Gastrocnemius medialis (tissue), 4 donors: ENCODE data around the gene TAOK3. TPM values are rescaled to one million over a fixed set of nuclear protein-coding genes. Genes with fewer than 3 reads are reported as not detected.

Source experiments
- ATAC-seq, 2 donors: fragments of 150-250 bp; one replicate each; pipeline ENCODE4 v1.9.1; 2016
- DNase-seq, 2 donors: peaks; one replicate each; pipeline ENCODE4 v3.0.0-alpha.2; 2019
- H3K27ac ChIP-seq, 4 donors: fragments of 200-600 bp; sonication (generic); 1 replicate in 1 of 4; 2 replicates in 3 of 4; pipeline ENCODE4 v1.5.1; 2016 to 2018; ENCODE audit warnings: mild to moderate bottlenecking in 2 of 4, moderate library complexity in 1 of 4
- H3K27me3 ChIP-seq, 3 donors: fragments of 200-600 bp; sonication (generic) in 2 of 3; 1 replicate in 1 of 3; 2 replicates in 2 of 3; pipeline versions ENCODE4 v1.5.1 to v1.6.0; 2016 to 2019; ENCODE audit warnings: mild to moderate bottlenecking in 1 of 3, moderate library complexity in 1 of 3
- H3K36me3 ChIP-seq, 2 donors: fragments of 200-600 bp; sonication (generic) in 1 of 2; one replicate each; pipeline ENCODE4 v1.5.1; 2017 to 2018
- H3K4me1 ChIP-seq, 2 donors: fragments of 200-600 bp; sonication (generic) in 1 of 2; one replicate each; pipeline ENCODE4 v1.5.1; 2016 to 2017; ENCODE audit warnings: mild to moderate bottlenecking in 2 of 2
- H3K4me3 ChIP-seq, 4 donors: fragments of 200-600 bp; sonication (generic) in 3 of 4; 1 replicate in 1 of 4; 2 replicates in 3 of 4; pipeline ENCODE4 v1.5.1; 2016 to 2019; ENCODE audit warnings: mild to moderate bottlenecking in 2 of 4
- H3K9me3 ChIP-seq, 3 donors: fragments of 200-600 bp; sonication (generic) in 2 of 3; 1 replicate in 1 of 3; 2 replicates in 2 of 3; pipeline ENCODE4 v1.5.1; 2016 to 2019
- POLR2A ChIP-seq, 2 donors: fragments of 450-650 bp; IDR thresholded peaks; one replicate each; pipeline ENCODE4 v1.6.1; 2017; ENCODE audit warnings: antibody characterized with exemption in 2 of 2, mild to moderate bottlenecking in 2 of 2, moderate library complexity in 2 of 2
- in situ Hi-C, 4 donors: fragments of 200-750 bp; cut with MboI; loops; one replicate each; pipeline versions ENCODE4 v1.15.0 to v1.8.0; 2017; ENCODE audit warnings: low sequenced_read_pairs in 4 of 4
- intact Hi-C: fragments of 100-400 bp; cut with DNase I; formaldehyde crosslinking; loops from one replicate; pipeline ENCODE4 v1.15.1; 2023; ENCODE audit warnings: low total_unique reads
- total RNA-seq, 4 donors: library from RNA; depleted of rRNA; stranded (reverse); fragments of >200 nt; gene quantifications; one replicate each; pipeline versions ENCODE4 v1.1.0 to v1.2.3, GENCODE V29; 2016
- TF ChIP-seq, protein P1 (sequence below), 5 experiments: fragments of 450-650 bp in 3 of 5; fragments of 200-600 bp in 2 of 5; sonication (generic) in 2 of 5; IDR thresholded peaks in 4 of 5; conservative IDR thresholded peaks in 1 of 5; 1 replicate in 4 of 5; 2 replicates in 1 of 5; pipeline ENCODE4 v1.5.1; 2016 to 2019; ENCODE audit warnings: antibody characterized with exemption in 5 of 5, mild to moderate bottlenecking in 3 of 5, moderate library complexity in 3 of 5

The TAOK3 gene
- total RNA-seq, 4 donors from 2014 or later = 13.5 to 24.5 (median 15.1) TPM

DNA sequence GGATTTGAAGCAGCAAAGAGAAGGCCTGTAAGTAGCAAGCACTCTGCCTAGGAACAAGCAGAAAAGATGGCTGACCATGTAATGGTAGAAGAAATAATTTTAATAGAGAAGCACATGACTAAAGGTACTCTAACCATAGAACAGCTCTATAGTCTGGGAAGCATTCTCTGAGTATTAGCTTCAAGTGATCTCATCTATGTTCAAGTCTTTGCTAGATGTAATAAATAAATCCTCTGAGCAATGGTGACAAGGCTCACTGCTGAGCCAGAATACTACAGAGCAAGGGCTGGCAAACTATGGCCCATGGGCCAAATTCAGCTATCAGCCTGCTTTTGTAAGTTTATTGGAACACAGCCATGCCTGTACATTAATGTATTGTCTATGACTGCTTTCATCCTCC, 152.0 kb downstream of the TAOK3 start:
- no peaks in the 10 kb centered on the region for H3K9me3 ChIP-seq
- no peaks in the 10 kb centered on the region for H3K4me1 ChIP-seq
- ATAC-seq (no peak), DNase-seq (no peak)
- no peaks in the 10 kb centered on the region for H3K27me3 ChIP-seq
- H3K27ac ChIP-seq = no peak overlapping the region
- intact Hi-C loops (loop anchor here (5.0 kb wide), 1 partner anchor 427 kb away; no protein-coding TSS in a partner anchor), in situ Hi-C loops (no loop called here)
- TF ChIP-seq, protein P1, sequence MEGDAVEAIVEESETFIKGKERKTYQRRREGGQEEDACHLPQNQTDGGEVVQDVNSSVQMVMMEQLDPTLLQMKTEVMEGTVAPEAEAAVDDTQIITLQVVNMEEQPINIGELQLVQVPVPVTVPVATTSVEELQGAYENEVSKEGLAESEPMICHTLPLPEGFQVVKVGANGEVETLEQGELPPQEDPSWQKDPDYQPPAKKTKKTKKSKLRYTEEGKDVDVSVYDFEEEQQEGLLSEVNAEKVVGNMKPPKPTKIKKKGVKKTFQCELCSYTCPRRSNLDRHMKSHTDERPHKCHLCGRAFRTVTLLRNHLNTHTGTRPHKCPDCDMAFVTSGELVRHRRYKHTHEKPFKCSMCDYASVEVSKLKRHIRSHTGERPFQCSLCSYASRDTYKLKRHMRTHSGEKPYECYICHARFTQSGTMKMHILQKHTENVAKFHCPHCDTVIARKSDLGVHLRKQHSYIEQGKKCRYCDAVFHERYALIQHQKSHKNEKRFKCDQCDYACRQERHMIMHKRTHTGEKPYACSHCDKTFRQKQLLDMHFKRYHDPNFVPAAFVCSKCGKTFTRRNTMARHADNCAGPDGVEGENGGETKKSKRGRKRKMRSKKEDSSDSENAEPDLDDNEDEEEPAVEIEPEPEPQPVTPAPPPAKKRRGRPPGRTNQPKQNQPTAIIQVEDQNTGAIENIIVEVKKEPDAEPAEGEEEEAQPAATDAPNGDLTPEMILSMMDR (IDR thresholded peaks at IDR 0.05 in 4 of 5, conservative IDR thresholded peaks at IDR 0.05 in 1 of 5) = no peak
- no peak for TF ChIP-seq POLR2A (IDR thresholded peaks at IDR 0.05)
- H3K4me3 ChIP-seq = no peak overlapping the region
- no peaks in the 10 kb centered on the region for H3K36me3 ChIP-seq

DNA sequence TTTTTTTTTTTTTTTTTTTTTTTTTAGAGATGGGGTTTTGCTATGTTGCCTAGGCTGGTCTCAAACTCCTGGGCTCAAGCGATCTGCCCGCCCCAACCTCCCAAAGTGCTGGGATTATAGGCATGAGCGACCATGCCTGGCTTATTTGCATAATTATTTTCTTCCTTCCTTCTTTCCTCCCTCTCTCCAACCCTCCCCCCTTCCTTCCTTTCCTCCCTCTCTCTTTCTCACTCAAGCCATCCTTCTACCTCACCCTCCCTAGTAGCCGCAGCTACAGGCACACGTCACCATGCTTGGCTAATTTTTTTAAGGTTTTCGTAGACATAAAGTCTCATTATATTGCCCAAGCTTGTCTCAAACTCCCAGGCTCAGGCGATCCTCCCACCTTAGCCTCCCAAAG, 152.9 kb downstream of the TAOK3 start:
- H3K27me3 ChIP-seq = no peaks in the 10 kb centered on the region
- no peaks in the 10 kb centered on the region for H3K36me3 ChIP-seq
- no peaks in the 10 kb centered on the region for H3K9me3 ChIP-seq
- no peak overlapping the region for H3K27ac ChIP-seq
- H3K4me3 ChIP-seq = no peak overlapping the region
- ATAC-seq (no peak), DNase-seq (no peak)
- TF ChIP-seq POLR2A (IDR thresholded peaks at IDR 0.05) = no peak
- TF ChIP-seq, protein P1 (IDR thresholded peaks at IDR 0.05 in 4 of 5, conservative IDR thresholded peaks at IDR 0.05 in 1 of 5) = no peak
- H3K4me1 ChIP-seq = no peaks in the 10 kb centered on the region
- in situ Hi-C loops = no loop called here
- intact Hi-C loops = loop anchor here (5.0 kb wide), 1 partner anchor 428 kb away; no protein-coding TSS in a partner anchor

DNA sequence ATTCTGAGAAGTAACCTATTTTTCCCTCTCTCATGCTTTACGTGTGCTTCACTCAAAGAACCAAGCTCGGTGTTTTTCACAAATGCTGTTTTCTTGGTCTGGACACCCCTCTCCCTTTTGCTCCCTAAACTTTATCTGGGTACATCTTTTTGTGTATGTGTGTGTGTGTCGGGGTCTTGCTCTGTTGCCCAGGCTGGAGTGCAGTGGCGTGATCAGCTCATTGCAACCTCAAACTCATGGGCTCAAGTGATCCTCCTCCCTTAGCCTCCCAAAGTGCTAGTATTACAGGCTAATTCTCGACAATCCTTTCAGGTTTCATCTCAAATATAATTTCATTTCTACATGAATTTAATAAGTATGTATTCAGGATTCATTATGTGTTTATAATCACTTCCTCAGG, 153.6 kb downstream of the TAOK3 start:
- no peaks in the 10 kb centered on the region for H3K4me1 ChIP-seq
- H3K27me3 ChIP-seq = no peaks in the 10 kb centered on the region
- DNase-seq (no peak), ATAC-seq (no peak)
- TF ChIP-seq, protein P1 (IDR thresholded peaks at IDR 0.05 in 4 of 5, conservative IDR thresholded peaks at IDR 0.05 in 1 of 5) = no peak
- TF ChIP-seq POLR2A (IDR thresholded peaks at IDR 0.05) = no peak
- no peak overlapping the region for H3K4me3 ChIP-seq
- peaks cover 0 to under 1% of the 10 kb centered on the region in 2 donors for H3K36me3 ChIP-seq
- no peaks in the 10 kb centered on the region for H3K9me3 ChIP-seq
- in situ Hi-C loops = no loop called here
- no peak overlapping the region for H3K27ac ChIP-seq
- intact Hi-C loops = no loop called here

DNA sequence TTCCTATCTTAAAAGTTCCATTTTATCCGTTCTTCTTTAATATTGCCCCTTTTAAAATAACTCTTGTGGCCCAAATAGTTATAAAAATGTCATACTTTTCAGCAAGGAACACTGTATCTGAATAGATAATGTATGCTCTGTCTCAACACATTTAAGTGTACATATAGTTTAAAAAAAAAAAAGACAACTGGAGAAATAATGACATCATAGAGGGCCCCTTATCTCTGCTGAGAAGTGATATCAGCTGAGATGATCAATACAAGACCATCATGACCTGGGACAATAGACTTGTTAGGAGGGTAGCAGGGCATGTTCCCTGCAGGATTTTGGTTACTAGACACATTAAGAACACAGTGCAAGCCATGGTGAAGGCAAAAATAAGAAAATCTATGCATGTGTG, 159.3 kb downstream of the TAOK3 start:
- H3K9me3 ChIP-seq = no peaks in the 10 kb centered on the region
- peaks cover 0 to 13% of the 10 kb centered on the region in 2 donors for H3K36me3 ChIP-seq
- no peak for TF ChIP-seq POLR2A (IDR thresholded peaks at IDR 0.05)
- TF ChIP-seq, protein P1 (IDR thresholded peaks at IDR 0.05 in 4 of 5, conservative IDR thresholded peaks at IDR 0.05 in 1 of 5) = no peak
- ATAC-seq (no peak), DNase-seq (no peak)
- H3K27ac ChIP-seq = no peak overlapping the region
- H3K4me1 ChIP-seq = no peaks in the 10 kb centered on the region
- in situ Hi-C loops (no loop called here), intact Hi-C loops (no loop called here)
- no peaks in the 10 kb centered on the region for H3K27me3 ChIP-seq
- H3K4me3 ChIP-seq = no peak overlapping the region

DNA sequence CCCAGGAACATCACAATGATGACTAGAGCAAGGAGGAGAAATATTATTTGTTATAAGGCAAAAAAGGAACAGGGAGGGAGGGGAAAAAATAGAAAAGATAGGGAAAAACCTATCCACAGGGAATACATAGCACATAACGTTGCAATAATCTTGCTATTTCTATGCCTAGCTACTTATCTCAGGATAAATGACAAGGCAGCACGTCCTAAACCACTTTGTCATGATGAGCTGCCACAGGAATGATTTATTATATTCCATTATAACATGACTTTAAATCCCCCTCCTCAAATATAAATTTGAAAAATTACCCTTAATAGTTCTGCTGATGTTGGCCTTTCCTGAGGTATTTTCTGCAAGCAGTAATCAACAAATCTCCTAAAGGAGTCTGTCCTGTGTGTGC, 160.1 kb downstream of the TAOK3 start:
- in situ Hi-C loops = no loop called here
- H3K27me3 ChIP-seq = no peaks in the 10 kb centered on the region
- ATAC-seq = no peak
- no peak overlapping the region for H3K27ac ChIP-seq
- no peak overlapping the region for H3K4me3 ChIP-seq
- peaks cover 0 to 13% of the 10 kb centered on the region in 2 donors for H3K36me3 ChIP-seq
- no peaks in the 10 kb centered on the region for H3K9me3 ChIP-seq
- intact Hi-C loops = no loop called here
- no peak for DNase-seq
- H3K4me1 ChIP-seq = no peaks in the 10 kb centered on the region
- TF ChIP-seq, protein P1 (IDR thresholded peaks at IDR 0.05 in 4 of 5, conservative IDR thresholded peaks at IDR 0.05 in 1 of 5) = no peak
- TF ChIP-seq POLR2A (IDR thresholded peaks at IDR 0.05) = no peak
